D721Med (cell line): ENCODE results near the gene TCP1.
A peak's percentile ranks its signal among the peaks of the same experiment; 100 is the strongest.
"Not testable (repeated sequence)": the region's sequence is repeated elsewhere in the genome, so short reads cannot be mapped to it uniquely, and the experiment has no call there.

Experiments used
- DNase-seq: peaks from one replicate; pipeline ENCODE4 v3.0.0; 2011; ENCODE audit warnings: low spot score; ENCODE audit not compliant: insufficient read length
- FAIRE-seq: peaks from 2 replicates; lab custom pipeline; 2011; peaks lifted over from hg19 to GRCh38; lab: Jason Lieb, UNC
- CTCF ChIP-seq: IDR thresholded peaks from 2 replicates; pipeline ENCODE4 v1.5.1; 2012; ENCODE audit warnings: mild to moderate bottlenecking, control low read depth; ENCODE audit not compliant: insufficient read depth; ENCODE audit errors: missing control alignments

Gene TCP1

GRCh38 chr6:159832946-159833345 is 43.5 kb upstream of the TCP1 start:
- no peak for FAIRE-seq
- no peak for TF ChIP-seq CTCF
- DNase-seq, result no peak

DNA sequence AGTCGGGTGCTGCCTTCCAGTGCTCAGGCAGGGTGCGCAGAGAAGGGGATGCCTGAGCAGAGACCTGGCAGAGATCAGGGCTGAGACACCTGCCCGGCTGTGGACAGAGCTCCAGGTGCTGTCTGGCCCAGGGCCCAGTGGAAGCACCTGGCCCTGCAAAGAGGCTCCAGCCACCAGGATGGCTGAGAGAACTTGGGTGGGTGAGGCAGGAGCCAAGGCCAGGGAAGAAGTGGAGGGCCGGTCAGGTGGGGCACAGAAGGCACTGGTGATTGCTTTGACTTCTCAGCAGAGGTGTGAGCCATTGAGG is 41.9 kb upstream of the TCP1 start:
- no peak for TF ChIP-seq CTCF
- FAIRE-seq (no peak), DNase-seq (no peak)

DNA sequence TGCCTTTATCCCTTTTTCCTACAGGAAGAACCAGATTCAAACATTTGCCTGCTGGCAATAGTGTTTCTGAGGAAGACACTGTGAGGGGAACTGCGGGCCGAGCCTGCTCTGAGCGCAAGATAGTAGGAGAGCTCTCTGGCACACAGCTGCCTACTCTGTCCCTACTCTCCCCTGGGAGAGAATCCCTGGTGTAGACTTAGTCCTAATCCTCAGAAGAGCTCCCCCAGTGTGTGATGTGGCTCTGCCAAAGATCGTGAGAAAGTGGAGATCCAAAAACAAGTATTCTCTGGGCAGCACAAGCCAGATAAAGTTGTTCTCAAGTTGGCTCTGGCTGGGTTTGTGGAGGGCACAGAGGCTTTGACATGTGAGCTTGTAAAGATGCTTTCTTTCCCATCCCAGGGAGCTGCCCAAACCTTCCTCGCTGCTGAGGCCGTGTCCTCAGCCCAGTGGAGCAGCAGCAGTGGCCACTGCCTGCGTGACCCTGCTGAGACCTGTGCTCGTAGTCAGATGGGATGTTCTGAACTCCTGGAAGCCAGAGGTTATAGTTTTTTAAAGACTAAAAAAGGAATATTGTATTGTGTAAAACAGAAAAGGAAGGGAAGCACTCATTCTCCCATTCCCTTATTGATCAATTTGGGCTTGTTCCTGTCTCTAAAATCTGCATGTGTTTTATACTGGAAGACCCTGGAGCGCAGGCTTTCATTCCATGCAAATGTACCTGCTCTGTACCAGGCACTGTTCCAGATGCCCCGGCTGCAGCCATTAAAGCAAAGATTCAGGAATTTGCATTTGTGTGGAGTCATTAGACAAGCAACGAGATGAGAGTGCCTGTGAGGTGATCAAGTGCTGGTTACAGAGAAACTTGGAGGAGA is 41.3 kb upstream of the TCP1 start:
- no peak for FAIRE-seq
- DNase-seq, result peak; percentile 48
- no peak for TF ChIP-seq CTCF

DNA sequence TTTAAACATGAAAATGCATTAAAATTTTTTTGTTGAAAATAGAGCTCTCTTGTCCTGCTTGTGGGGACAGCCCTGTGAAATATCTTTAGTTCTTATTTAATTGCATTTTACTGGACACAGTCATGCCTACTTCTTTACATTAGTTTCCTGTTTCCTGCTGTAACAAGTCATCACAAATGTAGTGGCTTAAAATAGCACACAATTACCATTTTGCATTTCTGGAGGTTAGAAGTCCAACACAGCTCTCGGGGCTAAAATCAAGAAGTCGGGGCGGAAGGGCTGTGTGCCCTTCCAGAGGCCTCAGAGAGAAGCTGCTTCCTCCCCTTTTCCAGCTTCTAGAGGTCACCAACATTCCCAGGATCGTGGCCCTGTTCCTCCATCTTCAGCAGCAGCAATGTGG is 40.1 kb upstream of the TCP1 start:
- FAIRE-seq (no peak), DNase-seq (no peak)
- no peak for TF ChIP-seq CTCF

GRCh38 chr6:159828074-159828473 is 38.7 kb upstream of the TCP1 start:
- no peak for FAIRE-seq

DNA sequence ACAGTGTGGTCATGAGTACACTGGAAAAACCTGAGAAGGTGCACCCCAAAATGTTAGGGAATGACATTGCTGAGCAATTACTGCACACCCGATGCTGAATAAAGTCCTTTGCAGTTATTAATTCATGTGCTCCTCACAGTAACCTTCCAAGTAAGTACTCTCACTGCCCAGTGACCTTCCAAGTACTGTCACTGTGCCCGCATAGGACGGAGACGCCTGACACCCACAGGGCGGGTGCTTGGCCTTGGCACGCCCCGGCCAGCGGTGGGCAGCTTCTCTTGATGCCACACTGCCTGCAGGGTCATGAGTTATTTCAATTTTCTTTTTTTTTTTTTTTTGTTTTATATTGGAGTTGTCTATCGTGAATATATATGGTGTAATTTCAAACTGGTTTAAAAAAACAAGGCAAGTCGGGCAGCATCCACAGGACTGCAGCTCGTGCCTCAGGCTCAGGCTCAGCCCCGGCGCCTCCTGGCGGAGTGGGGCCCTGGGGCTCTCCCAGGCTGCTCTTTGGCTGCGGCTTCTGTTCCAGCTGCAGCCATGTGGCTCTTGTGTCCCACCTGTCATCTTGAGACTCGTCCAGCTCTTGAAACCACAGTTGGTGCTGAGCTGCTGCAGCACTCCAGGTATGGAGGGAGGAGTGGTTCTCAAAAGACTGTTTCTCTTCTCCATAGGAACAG is 37.7 kb upstream of the TCP1 start:
- FAIRE-seq (no peak), DNase-seq (no peak)
- TF ChIP-seq CTCF, result no peak

More at GRCh38 chr6:159828074-159828473, 38.7 kb upstream of the TCP1 start:
- no peak for TF ChIP-seq CTCF
- DNase-seq, result no peak

- FAIRE-seq, result no peak
- no peak for DNase-seq
- TF ChIP-seq CTCF, result no peak
These were observed 36.6 kb upstream of the TCP1 start for GRCh38 chr6:159826004-159826403.

GRCh38 chr6:159824690-159825089 is 35.3 kb upstream of the TCP1 start:
- not testable (repeated sequence) for FAIRE-seq, DNase-seq
